ENCODE data around the gene CEPT1.
"Not testable (repeated sequence)": the region's sequence is repeated elsewhere in the genome, so short reads cannot be mapped to it uniquely, and the experiment has no call there.

CEPT1 gene

DNA sequence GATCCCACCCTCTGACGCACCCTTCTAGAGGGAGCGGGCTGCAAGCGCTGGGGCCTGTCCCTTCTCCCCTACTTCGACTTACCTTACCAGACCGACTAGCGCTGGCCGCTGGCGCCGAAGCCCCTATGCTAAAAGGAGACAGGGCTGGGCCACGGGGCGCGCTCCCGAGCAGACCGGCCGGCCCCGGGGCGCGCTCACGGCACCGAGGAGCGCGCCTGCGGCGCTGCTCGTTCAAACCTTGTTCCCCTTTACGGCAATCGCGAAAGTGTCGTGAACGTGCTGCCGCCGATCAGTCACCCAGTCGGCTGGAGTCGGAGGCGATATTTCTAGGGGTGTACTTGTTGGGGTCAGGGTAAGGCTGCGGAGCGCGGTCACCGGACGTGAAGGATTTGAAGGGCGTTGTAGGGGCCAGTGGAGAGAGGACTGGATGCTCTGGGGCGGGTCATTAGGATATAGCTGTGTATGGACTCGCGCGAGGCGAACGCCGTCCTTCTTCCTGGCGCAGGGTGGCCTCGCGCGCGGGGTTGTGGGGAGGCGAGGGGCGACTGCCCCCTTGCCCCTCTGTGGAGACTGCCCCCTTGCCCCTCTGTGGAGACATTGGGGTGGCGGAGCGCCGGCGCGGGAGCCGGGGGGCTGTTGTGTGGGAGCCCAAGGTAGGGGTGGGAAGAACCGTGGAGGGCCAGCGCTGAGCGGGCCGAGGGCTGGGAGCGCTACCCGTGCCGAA lies at the start of gene CEPT1, which contains the start of gene DRAM2:
TSS of gene CEPT1 (plus strand) at position 268 of the 724 bp plus-strand sequence. CDS start 7,492 bp downstream, outside the sequence.
TSS of gene DRAM2 (minus strand) at position 138 of the 724 bp plus-strand sequence. CDS start 8,539 bp downstream, outside the sequence.
- peak; percentile 38 to 95 (median 88) for DNase-seq

DNA sequence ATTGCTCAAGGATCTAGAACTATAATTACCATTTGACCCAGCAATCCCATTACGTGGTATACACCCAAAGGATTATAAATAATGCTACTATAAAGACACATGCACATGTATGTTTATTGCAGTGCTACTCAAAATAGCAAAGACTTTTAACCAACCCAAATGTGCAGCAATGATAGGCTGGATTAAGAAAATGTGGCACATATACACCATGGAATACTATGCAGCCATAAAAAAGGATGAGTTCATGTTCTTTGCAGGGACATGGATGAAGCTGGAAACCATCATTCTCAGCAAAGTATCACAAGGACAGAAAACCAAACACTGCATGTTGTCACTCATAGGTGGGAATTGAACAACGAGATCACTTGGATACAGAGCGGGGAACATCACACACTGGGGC lies 44.6 kb upstream of the CEPT1 start:
- DNase-seq, result not testable (repeated sequence)

DNA sequence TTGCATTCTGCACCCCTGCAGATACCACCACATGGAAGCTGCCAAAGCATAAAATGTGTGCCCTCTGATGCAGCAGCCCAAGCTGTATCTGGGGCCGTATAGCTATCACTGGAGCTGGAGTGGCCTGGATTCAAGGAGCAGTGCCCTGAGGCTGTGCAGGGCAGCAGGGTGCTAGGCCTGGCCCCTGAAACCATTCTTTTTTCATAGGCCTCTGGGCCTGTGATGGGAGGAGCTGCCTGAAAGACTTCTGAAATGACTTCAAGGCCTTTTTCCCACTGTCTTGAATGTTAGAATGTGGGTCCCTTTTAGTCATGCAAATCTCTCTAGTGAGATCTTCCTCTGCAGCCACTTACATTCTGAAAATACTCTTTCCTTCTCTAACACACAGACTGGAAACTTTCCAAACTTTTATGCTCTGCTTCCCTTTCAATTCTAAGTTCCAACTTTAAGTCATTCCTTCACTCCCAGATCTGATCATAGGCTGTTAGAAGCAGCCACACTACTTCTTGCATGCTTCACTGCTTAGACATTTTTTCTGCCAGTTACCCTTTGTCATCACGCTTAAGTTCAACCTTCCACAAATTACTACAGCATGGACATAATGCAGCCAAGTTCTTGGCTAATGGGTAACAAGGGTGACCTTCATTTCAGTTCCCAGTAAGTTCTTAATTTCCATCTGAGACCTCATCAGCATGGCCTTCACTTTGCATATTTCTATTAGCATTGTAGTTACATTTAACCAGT lies 42.5 kb upstream of the CEPT1 start:
- no peak for DNase-seq

DNA sequence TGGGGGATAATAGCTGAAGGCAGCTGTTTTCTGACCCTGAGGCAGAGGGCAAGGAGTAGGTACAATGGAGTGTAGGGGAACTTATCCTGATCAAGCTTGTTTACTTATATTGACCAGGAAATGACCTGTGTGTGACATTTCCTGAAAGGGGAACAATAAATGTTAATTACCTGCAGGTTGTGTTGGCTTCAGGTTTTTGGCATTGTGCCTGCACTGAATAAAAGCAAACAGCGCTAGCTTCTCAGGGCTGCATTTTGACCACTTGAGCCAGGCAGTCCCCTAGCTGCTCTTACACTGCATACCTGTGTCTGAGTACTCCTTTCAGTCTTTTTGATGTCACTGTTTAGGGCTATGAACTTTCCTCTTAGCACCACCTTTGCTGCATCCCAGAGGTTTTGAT lies 40.7 kb upstream of the CEPT1 start:
- no peak for DNase-seq

DNA sequence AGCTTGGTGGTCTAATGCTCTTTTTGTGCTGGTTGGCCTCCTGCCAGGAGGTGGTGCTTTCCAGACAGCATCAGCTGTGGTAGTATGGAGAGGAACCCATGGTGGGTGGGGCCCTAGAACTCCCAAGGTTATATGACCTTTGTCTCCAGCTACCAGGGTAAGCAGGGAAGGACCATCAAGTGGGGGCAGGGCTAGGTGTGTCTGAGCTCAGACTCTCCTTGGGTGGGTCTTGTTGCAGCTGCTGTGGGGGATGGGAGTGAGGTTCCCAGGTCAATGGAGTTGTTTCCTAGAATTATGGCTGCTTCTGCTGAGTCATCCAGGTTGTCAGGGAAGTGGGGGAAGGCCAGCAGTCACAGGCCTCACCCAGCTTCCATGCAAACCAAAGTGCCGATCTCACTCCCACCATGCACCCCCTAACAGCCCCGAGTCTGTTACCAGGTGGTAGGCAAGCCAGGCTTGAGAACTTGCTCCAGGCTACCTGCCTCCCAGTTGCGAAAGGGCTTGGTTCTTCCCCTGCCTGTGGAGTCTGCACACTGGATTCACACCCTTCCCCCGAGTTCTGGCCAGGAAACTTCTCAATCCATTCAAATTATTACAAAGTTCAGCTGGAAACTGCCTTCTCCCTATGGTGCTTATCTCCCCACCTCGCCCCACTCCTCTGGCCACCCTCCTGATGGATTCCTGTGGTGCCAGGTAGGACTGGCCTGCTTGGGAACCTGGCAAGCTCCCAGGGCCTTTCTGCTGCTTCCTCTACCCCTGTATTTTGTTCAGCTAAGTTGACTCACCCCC lies 38.0 kb upstream of the CEPT1 start:
- DNase-seq, result no peak

DNA sequence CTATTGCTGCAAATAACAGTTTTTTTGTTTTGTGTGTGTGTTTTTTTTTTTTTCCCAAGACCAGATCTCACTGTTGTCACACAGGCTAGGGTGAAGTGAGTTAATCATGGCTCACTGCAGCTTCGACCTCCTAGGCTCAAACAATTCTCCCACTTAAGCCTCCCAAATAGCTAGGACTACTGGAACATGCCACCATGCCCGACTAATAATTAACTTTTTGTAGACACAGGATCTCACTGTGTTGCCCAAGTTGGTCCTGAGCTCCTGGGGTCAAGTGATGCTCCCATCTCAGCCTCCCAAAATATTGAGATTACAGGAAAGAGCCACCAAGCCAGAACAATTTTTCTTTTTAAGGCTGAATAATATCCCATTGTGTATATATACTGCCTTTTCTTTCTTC lies 35.0 kb upstream of the CEPT1 start:
- DNase-seq, result no peak

DNA sequence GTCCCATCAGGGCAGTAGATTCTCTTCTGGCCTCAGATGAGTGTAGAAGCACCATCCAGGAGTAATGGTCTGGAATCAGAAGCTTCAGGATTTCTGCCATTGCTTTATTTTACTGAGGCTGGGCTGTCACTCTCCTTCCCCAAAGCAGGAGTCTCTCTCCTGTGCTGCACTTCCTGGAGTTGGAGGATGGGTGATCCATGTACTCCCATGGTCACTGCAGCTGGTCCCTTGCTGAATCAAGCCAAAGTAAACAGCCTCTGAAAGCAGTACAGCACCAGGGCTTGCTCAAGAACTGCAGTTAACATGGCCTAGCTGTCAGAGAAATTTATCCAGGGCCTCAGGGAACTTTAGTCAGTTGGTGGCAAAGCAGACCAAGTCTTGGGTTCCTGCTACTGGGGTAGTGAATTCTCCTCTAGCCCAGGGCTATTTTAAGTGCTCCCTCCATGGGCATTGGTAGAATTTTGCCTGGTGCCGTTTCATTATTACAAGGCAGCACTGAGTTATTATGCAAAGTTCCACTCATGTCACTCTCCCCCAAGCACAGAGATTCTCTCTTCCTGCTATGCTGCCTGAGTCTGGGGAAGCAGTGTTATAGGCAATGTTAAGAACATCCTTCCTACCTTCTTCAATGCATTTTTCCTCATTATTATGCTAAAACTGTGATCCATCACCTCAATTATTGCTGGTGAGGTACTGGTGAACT lies 29.7 kb upstream of the CEPT1 start:
- DNase-seq, result no peak

DNA sequence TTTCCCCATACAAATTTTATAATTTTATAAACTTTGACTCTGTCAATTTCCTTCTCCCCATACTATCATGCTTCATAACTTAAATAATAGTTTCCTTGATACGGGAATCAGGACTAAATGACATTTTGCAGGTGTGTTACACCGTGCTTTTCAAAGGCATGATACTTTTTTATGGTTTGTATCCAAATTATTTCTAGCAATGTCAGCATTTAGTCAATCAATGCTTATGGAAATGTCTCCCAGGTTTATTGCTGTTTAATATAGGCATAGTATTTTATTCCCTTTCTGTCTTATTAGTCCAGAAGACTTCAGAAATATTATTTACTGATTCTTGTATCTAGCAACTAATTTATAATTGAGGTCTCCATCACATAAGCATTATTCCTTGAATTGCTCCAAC lies 23.5 kb upstream of the CEPT1 start:
- no peak for DNase-seq

DNA sequence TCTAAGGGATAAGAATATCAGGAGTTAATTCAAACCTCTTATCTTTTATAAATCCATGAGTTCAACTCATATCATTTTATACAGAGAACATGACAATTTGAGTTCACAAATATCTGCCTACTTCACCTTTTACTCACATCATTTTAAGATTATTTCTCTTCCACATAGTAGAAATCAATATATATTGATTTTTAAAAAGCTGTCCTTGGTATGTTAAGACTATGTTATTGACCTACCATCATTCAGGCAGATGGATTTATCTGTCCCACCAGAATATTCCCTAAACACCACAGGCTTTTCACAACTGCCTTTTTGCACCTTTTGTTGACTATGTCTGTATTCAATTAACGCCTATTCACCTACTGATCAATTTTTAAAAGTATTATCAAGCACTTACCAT lies 13.7 kb upstream of the CEPT1 start:
- no peak for DNase-seq

DNA sequence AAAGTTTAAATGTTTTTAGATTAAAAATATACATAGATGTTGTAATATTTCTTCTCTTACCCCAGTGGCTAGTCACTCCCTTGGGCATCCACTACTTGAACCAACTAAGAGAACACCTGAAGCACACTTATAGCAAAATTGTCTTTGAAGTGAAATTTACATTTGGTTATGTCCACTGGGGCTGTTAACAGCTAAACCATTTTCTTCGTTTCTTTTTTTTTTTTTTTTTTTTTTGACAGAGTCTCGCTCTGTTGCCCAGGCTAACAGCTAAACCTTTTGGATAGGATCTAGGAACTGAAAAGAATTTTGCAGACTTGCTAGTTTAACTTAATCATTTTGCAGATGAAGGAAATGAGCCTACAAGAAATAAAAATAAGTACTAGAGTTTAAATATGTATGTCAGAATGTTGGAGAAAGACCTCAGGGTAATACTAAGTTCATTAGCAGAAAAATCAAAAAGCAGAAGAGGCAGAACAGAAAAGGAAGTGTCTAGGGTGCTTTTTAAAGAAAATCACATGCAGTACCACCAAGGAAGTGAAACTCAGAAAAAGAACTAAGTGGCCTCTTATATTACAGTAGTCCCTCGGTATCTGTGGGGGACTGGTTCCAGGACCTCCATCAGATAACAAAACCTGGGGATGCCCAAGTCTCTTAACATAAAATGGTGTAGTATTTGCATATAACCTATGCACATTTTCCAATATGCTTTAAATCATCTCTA lies 11.9 kb upstream of the CEPT1 start:
- no peak for DNase-seq

DNA sequence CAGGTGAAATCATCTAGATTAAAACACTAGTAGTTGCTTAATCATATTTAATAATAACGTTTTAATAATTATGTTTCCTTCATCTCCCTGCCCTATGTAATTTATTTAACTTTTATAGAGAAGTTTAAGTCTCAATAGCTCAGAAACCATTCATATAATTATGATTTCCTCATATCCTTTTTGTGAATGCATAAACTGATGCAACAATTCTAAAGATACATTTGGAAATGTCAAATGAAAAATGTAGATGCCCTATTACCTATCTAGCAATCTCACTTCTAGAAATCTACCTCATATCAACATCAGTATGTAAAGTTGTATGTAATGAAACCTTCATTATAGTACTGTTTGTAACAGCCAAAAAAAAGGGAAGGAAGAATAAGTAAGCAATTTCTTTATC lies 10.6 kb upstream of the CEPT1 start:
- DNase-seq, result no peak

DNA sequence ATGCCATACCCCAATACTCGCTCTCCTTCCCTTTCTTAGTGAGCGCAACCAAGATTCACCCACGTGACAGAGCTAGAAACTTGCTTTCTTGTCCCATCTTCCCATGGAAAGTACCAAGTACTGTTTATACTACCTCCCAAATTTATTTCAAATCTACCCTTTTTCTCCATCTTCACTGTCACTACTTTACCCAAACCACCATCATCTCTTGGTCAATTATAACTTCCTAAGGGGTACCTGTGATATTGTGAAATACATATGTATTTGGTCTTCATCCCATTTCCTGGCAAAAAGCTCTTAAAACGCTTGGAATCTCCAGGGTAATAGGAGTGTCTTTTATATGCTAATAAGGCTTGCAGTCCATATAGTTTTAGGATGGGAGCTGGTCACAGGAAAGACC lies 8.3 kb upstream of the CEPT1 start:
- DNase-seq, result no peak

DNA sequence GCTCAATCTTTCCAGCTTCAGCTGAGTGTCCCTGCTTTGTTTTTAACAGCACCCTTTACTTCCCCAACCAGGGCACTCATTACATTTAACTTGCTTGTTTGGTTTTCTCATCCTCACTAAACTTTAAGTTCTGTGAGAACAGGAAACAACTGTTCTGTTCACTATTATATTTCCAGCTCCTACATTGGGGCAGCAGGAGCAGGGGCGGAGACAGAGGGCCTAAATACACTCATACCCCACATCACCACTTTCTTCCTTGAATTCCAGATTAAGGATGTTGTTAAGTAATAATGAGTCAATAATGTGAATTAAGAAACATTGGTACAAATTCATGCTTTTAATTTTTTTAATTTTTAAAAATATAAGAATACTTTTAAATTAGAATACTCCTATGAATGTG lies 6.2 kb upstream of the CEPT1 start:
- no peak for DNase-seq

DNA sequence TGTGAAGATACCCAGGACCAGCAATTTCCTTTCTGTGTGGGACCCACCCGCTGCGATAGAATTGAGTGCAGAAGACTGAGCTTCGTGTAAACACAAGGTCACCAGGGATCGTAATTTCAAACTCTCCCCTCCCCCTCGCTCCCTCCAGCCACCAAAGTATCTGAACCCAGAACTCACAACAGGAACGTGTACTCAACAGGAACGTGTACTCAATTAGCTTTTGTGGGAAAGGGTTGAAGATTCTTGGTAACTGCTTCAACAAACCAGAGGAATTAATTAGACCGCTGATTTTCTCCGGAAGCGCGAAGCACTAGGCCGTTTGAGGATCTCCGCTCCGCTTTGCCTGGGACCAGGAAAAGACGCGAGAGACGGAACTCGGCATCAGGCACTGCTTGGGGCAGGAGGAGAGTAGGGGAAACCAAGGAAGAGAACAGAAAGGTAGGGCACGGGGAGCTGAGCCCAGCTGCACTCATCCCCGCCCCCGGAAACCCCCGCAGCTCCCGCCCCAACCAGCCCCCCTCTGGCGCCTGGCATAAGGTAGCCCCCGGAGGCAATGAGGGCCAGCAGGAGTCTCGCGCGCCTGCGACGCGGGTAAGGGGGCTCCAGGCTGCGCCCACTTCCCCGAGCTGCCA lies 583 bp upstream of the CEPT1 start:
- DNase-seq, result peak in 40 of 58 donors; percentile 2 to 77 (median 50)

DNA sequence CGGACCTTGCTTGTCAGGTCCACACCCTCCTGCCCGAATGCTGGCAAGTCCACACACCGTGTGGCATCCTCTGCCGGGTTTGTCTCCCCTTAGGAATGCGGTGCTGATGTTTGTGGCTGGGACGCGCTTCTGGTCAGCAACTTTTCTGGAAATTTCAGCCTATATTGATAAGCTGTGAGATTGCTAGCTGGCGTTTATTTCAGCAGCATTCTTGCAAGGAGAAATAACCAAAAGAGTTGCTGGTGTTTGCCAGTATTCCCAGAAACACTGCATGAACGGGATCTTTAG lies 601 bp downstream of the CEPT1 start:
- DNase-seq, result no peak

DNA sequence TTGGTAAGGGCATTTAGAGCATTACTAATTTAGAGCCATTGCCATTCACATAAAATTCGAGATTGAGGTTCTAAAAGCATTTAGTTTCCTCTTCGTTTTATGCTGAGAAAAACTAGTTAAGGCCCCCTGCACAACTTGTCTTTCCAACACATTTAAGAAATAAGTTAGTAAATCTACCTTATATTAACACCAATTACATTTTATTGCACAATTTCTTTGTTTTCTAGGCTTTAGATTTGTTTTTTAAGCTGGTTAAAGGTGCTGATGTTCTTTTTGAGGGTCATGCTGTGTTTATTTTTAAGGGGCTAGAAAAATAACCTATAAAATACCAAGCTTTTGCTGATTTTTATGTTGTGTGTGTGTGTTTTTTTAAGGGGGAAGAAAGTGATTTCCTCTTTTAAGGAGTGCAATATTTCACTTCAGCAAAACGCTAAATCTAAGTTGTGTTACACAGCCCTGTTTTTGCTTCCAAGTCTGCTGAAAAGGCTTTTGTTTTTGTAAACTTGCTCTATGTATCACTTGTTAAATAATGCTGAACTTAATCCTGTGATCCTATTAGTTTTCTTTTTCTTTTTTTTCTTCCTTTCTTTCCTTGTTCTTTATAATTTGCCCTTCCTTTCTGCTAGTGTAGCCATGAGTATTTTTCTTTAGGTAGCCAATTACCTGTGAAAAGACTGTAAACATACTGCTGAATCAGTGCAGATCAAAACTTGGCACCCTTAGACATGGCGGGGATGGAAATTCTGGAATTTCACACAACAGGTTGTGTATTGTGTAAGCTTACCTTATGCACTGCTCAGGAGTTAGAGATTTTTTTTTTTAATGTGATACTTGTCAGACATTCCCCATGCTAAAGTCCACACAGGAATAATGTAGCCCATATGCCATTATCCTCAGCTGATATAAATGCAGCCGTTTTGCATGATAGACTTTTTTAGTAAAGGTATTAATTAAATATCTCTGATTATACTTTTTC lies 1.5 kb downstream of the CEPT1 start:
- no peak for DNase-seq

DNA sequence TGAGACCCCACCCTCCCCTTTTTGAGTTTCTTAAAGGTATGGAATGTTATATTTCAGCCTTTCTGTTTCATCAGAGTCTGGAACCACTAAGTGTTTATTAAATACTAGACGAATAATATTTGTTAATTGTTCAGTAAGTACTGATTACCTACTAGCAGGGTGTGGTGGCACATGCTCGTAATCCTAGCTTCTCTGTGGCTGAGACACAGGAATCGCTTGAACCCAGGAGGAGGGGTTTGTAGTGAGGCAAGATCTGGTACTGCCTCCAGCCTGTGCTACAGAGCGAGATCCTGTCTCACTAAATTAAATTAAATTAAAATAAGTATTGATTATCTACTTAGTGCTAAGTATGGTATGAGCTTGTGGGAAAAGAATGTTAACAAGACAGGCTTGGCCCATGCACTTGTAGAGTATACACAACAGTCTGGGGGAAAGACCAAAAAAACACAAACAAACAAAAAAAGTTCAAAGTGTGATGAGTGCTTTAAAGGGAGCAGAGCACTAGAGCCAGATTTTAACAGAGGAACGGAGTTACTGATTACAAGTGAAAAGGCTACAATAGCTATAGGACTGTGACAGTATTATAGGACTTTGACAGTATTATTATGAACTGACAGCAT lies 2.4 kb downstream of the CEPT1 start:
- no peak for DNase-seq

DNA sequence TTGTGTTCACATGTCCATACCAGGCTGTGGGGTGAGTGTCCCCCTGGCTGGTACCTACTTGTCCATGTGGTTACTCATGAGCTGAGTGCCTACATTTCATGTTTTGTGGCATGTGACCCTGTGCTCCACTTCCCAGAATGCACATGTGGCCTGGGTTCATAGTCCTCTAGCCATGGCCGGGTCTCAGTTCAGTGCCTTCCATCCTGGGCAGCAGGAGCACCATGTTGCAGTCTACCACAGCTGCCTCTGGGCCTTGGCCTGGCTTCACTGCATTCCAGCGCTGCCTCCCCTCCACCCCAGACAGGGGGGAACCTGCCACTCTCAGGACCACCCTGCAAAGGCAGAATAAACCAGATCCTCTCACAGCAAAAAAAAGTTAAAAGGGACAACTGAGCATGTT lies 5.5 kb downstream of the CEPT1 start:
- DNase-seq, result no peak
